ENCODE measurements around the gene COPE.

DNA sequence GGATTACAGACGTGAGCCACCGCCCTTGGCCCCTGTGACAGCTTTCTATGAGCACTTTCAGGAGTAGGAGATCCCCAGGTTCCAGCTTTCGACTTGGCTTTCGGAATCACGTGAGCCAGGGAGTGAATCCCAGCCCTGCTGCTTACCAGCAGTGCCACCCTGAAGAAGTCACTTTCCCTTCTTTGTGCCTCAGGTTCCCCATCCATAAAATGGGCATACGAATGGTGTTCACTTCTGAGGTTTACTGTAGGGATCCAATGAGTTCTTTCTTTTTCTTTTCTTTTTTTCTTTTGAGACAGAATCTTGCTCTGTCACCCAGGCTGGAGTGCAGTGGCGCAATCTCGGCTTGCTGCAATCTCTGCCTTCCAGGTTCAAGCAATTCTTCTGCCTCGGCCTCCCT, 26.1 kb upstream of the COPE start:
- TF ChIP-seq, protein P1, sequence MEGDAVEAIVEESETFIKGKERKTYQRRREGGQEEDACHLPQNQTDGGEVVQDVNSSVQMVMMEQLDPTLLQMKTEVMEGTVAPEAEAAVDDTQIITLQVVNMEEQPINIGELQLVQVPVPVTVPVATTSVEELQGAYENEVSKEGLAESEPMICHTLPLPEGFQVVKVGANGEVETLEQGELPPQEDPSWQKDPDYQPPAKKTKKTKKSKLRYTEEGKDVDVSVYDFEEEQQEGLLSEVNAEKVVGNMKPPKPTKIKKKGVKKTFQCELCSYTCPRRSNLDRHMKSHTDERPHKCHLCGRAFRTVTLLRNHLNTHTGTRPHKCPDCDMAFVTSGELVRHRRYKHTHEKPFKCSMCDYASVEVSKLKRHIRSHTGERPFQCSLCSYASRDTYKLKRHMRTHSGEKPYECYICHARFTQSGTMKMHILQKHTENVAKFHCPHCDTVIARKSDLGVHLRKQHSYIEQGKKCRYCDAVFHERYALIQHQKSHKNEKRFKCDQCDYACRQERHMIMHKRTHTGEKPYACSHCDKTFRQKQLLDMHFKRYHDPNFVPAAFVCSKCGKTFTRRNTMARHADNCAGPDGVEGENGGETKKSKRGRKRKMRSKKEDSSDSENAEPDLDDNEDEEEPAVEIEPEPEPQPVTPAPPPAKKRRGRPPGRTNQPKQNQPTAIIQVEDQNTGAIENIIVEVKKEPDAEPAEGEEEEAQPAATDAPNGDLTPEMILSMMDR (IDR thresholded peaks at IDR 0.05), result no peak
- no peak for TF ChIP-seq EP300 (IDR thresholded peaks at IDR 0.05)
- no peak for TF ChIP-seq POLR2A (IDR thresholded peaks at IDR 0.05)
- TF ChIP-seq POLR2AphosphoS5 (IDR thresholded peaks at IDR 0.05), result no peak

All from suprapubic skin (tissue), 4 donors.